MM.1S (cell line): Measurements from ENCODE around the gene MEGF10.
A peak's percentile ranks its signal among the peaks of the same experiment; 100 is the strongest.

Source experiments
- DNase-seq: peaks from one replicate; pipeline ENCODE4 v3.0.0-alpha.2; 2015
- H2AFZ ChIP-seq: fragments of 300-600 bp; sonication (generic); 2 replicates; pipeline ENCODE4 v1.6.0; 2016; ENCODE audit warnings: antibody characterized with exemption, low read length
- H3F3A ChIP-seq: fragments of 300-600 bp; sonication (generic); 2 replicates; pipeline ENCODE4 v1.6.1; 2016; ENCODE audit warnings: mild to moderate bottlenecking, antibody characterized with exemption, low read length, moderate library complexity, mixed read lengths; ENCODE audit not compliant: insufficient read depth
- H3K27ac ChIP-seq: fragments of 300-600 bp; sonication (generic); 2 replicates; pipeline ENCODE4 v1.5.1; 2016; ENCODE audit warnings: mild to moderate bottlenecking, low read length
- H3K27me3 ChIP-seq: fragments of 300-600 bp; sonication (generic); replicated peaks from 2 replicates; pipeline ENCODE4 v1.6.0; 2016; ENCODE audit warnings: low read length; ENCODE audit not compliant: insufficient read depth
- H3K36me3 ChIP-seq: fragments of 300-600 bp; sonication (generic); replicated peaks from 2 replicates; pipeline ENCODE4 v1.6.1; 2016; ENCODE audit warnings: mild to moderate bottlenecking, low read length, mixed read lengths; ENCODE audit not compliant: insufficient read depth
- H3K4me1 ChIP-seq: fragments of 300-600 bp; sonication (generic); 2 replicates; pipeline ENCODE4 v1.6.1; 2016; ENCODE audit warnings: low read length, mixed read lengths
- H3K4me2 ChIP-seq: fragments of 300-600 bp; sonication (generic); 2 replicates; pipeline ENCODE4 v1.6.0; 2016; ENCODE audit warnings: low read depth, low read length
- H3K4me3 ChIP-seq: fragments of 300-600 bp; sonication (generic); 2 replicates; pipeline ENCODE4 v1.5.1; 2016; ENCODE audit warnings: low read length, mixed read lengths
- H3K79me2 ChIP-seq: fragments of 300-600 bp; sonication (generic); 2 replicates; pipeline ENCODE4 v1.6.1; 2016; ENCODE audit warnings: mixed run types, low read length, mixed read lengths
- H3K9ac ChIP-seq: fragments of 300-600 bp; sonication (generic); 2 replicates; pipeline ENCODE4 v1.6.1; 2016; ENCODE audit warnings: low read length, mixed read lengths
- H3K9me2 ChIP-seq: fragments of 300-600 bp; sonication (generic); replicated peaks from 2 replicates; pipeline ENCODE4 v1.6.1; 2016; ENCODE audit warnings: mild to moderate bottlenecking, low read length, mixed read lengths; ENCODE audit not compliant: insufficient read depth
- H3K9me3 ChIP-seq: fragments of 300-600 bp; sonication (generic); replicated peaks from 2 replicates; pipeline ENCODE4 v1.6.1; 2016; ENCODE audit warnings: mild to moderate bottlenecking, low read length, mixed read lengths; ENCODE audit not compliant: insufficient read depth
- H4K20me1 ChIP-seq: fragments of 300-600 bp; sonication (generic); 2 replicates; pipeline ENCODE4 v1.6.1; 2016; ENCODE audit warnings: mild to moderate bottlenecking, low read length, moderate library complexity, mixed read lengths; ENCODE audit not compliant: insufficient read depth
- EZH2 ChIP-seq: fragments of 300-600 bp; sonication (generic); optimal IDR thresholded peaks from 2 replicates; pipeline ENCODE3; 2017; ENCODE audit warnings: low read depth, mild to moderate bottlenecking, antibody characterized with exemption, low read length, mixed read lengths
- EZH2phosphoT487 ChIP-seq: fragments of 300-600 bp; sonication (generic); IDR thresholded peaks from 2 replicates; pipeline ENCODE4 v1.6.1; 2018; ENCODE audit warnings: antibody characterized with exemption, low read length
- TF ChIP-seq, protein P1 (sequence below): fragments of 300-600 bp; sonication (generic); IDR thresholded peaks from 2 replicates; pipeline ENCODE4 v1.5.1; 2016; ENCODE audit warnings: antibody characterized with exemption, low read length, mixed read lengths

The MEGF10 gene

DNA sequence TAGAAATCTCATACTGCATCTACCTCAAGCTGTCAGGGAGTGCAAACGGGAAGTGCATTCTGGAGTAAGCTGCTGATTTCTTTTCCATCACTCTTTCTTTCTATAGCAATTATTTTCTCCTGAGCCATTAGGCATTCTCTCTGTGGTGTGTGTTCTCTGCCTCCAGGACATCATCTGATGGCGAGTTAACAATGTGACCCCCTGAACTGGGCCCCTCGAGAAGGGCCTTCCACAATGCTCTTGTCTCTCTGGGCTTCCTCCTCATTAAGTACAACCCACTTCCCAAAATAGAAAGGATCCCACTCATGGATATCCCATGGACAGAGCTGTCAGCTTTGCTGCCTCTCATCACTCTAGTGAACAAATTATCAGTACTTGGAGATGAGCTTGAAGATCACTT, 130.2 kb downstream of the MEGF10 start:
- 0 out of 2 replicates have a peak, but pooled peaks cover 4% of the 10 kb centered on the region for H3K4me1 ChIP-seq
- no peaks in the 10 kb centered on the region for H3K9me3 ChIP-seq
- no peak overlapping the region for H2AFZ ChIP-seq
- peaks cover 5% of the 10 kb centered on the region; the same call in 1 of the 2 replicates for H3F3A ChIP-seq
- no peaks in the 10 kb centered on the region for H3K9me2 ChIP-seq
- H3K4me3 ChIP-seq: no peak overlapping the region
- H3K79me2 ChIP-seq: no peaks in the 10 kb centered on the region
- no peak overlapping the region for H3K4me2 ChIP-seq
- no peak for TF ChIP-seq EZH2phosphoT487
- TF ChIP-seq EZH2: no peak
- TF ChIP-seq, protein P1, sequence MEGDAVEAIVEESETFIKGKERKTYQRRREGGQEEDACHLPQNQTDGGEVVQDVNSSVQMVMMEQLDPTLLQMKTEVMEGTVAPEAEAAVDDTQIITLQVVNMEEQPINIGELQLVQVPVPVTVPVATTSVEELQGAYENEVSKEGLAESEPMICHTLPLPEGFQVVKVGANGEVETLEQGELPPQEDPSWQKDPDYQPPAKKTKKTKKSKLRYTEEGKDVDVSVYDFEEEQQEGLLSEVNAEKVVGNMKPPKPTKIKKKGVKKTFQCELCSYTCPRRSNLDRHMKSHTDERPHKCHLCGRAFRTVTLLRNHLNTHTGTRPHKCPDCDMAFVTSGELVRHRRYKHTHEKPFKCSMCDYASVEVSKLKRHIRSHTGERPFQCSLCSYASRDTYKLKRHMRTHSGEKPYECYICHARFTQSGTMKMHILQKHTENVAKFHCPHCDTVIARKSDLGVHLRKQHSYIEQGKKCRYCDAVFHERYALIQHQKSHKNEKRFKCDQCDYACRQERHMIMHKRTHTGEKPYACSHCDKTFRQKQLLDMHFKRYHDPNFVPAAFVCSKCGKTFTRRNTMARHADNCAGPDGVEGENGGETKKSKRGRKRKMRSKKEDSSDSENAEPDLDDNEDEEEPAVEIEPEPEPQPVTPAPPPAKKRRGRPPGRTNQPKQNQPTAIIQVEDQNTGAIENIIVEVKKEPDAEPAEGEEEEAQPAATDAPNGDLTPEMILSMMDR: no peak
- no peak overlapping the region for H3K9ac ChIP-seq
- no peak for DNase-seq
- no peaks in the 10 kb centered on the region for H3K36me3 ChIP-seq
- no peak overlapping the region for H3K27ac ChIP-seq
- no peaks in the 10 kb centered on the region for H4K20me1 ChIP-seq
- no peaks in the 10 kb centered on the region for H3K27me3 ChIP-seq

DNA sequence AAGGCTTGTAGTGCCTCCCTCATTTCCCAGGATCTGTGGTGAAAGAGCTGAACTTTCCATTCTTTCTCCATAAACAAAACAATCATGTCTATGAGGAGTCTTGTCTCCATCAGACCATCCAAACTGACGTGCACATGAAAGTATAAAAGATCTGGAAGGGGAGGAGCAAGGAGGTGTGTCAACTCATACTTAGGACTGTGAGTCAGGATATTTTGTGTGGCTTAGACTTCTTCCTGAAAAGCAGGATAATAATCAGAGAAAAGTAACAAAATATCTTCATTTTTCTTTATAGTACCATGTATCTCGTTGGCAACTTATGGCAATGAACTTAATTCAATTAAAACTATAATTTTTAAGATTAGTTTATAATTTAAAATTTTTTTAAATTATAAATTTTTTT, 130.9 kb downstream of the MEGF10 start:
- Histone ChIP-seq H3F3A (peaks cover 5% of the 10 kb centered on the region; the same call in 1 of the 2 replicates), H3K9me3 (no peaks in the 10 kb centered on the region), H3K27ac (no peak overlapping the region), H3K9me2 (no peaks in the 10 kb centered on the region), H4K20me1 (no peaks in the 10 kb centered on the region), H3K4me2 (no peak overlapping the region), H3K36me3 (no peaks in the 10 kb centered on the region), H3K9ac (no peak overlapping the region), H3K4me3 (no peak overlapping the region), H3K27me3 (no peaks in the 10 kb centered on the region), H3K79me2 (no peaks in the 10 kb centered on the region), H2AFZ (no peak overlapping the region), H3K4me1 (0 out of 2 replicates have a peak, but pooled peaks cover 4% of the 10 kb centered on the region)
- TF ChIP-seq EZH2phosphoT487: no peak
- TF ChIP-seq, protein P1: no peak
- TF ChIP-seq EZH2: no peak
- no peak for DNase-seq

DNA sequence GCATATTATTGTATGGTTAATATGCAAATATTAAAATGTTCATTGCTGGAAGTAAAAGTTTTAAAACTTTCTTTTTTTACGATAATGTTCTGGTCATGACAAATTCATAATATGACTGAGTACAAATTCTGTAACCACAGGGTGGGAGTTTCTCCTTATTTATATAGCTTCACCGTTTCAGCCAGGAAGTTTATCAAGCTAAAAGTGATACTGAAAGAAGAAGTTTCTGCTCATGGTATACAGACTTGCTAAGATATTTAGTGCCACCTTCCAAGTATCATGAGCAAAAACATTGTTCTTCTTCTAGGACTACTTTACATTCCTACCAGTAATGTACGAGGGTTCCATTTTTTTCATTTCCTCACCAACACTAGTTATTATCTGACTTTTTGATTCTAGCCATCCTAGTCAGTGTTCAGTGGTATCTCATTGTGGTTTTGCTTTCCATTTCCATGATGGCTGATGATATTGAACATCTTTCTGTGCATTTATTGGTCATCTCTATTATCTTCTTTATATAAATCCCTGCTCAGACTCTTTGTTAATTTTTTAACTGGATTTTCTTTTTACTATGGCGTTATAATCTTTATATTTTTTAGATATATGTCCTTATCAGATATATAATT, 132.7 kb downstream of the MEGF10 start:
- DNase-seq: peak; percentile 27
- peak overlapping the region; percentile 73 for H2AFZ ChIP-seq
- H3K9me3 ChIP-seq: no peaks in the 10 kb centered on the region
- H3K4me3 ChIP-seq: peak overlapping the region; percentile 59
- 0 out of 2 replicates have a peak, but pooled peaks cover 4% of the 10 kb centered on the region for H3K4me1 ChIP-seq
- no peak overlapping the region for H3K9ac ChIP-seq
- no peaks in the 10 kb centered on the region for H3K79me2 ChIP-seq
- peak overlapping the region; percentile 69 for H3K4me2 ChIP-seq
- peak overlapping the region; percentile 42; the same call in 1 of the 2 replicates for H3K27ac ChIP-seq
- H3K27me3 ChIP-seq: no peaks in the 10 kb centered on the region
- H4K20me1 ChIP-seq: no peaks in the 10 kb centered on the region
- peaks cover 5% of the 10 kb centered on the region; the same call in 1 of the 2 replicates for H3F3A ChIP-seq
- no peaks in the 10 kb centered on the region for H3K36me3 ChIP-seq
- TF ChIP-seq EZH2phosphoT487: no peak
- TF ChIP-seq, protein P1: no peak
- TF ChIP-seq EZH2: no peak
- no peaks in the 10 kb centered on the region for H3K9me2 ChIP-seq
